ENCODE data around the gene BICDL1. TPM values are rescaled to one million over a fixed set of nuclear protein-coding genes. Genes with fewer than 3 reads are reported as not detected.

Gene BICDL1
- total RNA-seq, 1 experiment from 2014 or later = 18.2 TPM

GRCh38 chr12:120019197-120019596 lies 30.2 kb downstream of the BICDL1 start:
- H2AFZ ChIP-seq (ENCODE audit: low read depth, low read length, poor library complexity, severe bottlenecking) = no peak overlapping the region
- intact Hi-C loops (cut with micrococcal nuclease) = no loop called here
- CTCF ChIA-PET = no interaction called here
- no peaks in the 10 kb centered on the region for H4K20me1 ChIP-seq (ENCODE audit: insufficient read depth)
- ATAC-seq (no peak), DNase-seq (ENCODE audit: low read depth, low spot score) (no peak)
- no peak overlapping the region for H3K4me2 ChIP-seq (ENCODE audit: low read length)
- H3K9ac ChIP-seq (ENCODE audit: low read length) = no peak overlapping the region
- H3K9me2 ChIP-seq (ENCODE audit: insufficient read depth) = no peaks in the 10 kb centered on the region
- BruUV-seq (replicated peaks) = no TSS peak
- H3K4me3 ChIP-seq (replicated peaks in 1 of 2; ENCODE audit: low read depth in 1 of 2, low read length in 2 of 2) = no peak overlapping the region
- H3K27ac ChIP-seq (ENCODE audit: low read depth, low read length) = no peak overlapping the region
- no peaks in the 10 kb centered on the region for H3K36me3 ChIP-seq (ENCODE audit: control insufficient read depth in 1 of 2, insufficient read depth in 2 of 2, low read length in 2 of 2)
- H3K27me3 ChIP-seq (ENCODE audit: insufficient read depth, low read length) = no peaks in the 10 kb centered on the region
- H3K9me3 ChIP-seq (ENCODE audit: control insufficient read depth in 1 of 2, insufficient read depth in 1 of 2, low read depth in 1 of 2, low read length in 2 of 2) = no peaks in the 10 kb centered on the region
- H3K4me1 ChIP-seq (ENCODE audit: control insufficient read depth in 1 of 2, insufficient read depth in 2 of 2, low read length in 2 of 2) = peaks cover 3 to 7% of the 10 kb centered on the region in 2 experiments; a peak in 3 of 4 replicates
- RAD21 ChIA-PET (ENCODE audit: low non-redundant PET in 1 of 2, low total read pairs in 2 of 2, uncharacterized antibody in 2 of 2, unreplicated experiment in 2 of 2) = no interaction called here
- POLR2A ChIA-PET = no interaction called here
- TF ChIP-seq SRF (IDR thresholded peaks at IDR 0.05; ENCODE audit: low read depth) = no peak
- TF ChIP-seq ZBTB33 (IDR thresholded peaks at IDR 0.05; ENCODE audit: extremely low read depth, insufficient replicate concordance, low read length) = no peak
- no peak for TF ChIP-seq EZH2phosphoT487 (IDR thresholded peaks at IDR 0.05; ENCODE audit: borderline replicate concordance)
- TF ChIP-seq POLR2A (IDR thresholded peaks at IDR 0.05; ENCODE audit: borderline replicate concordance, extremely low read depth, insufficient read depth, insufficient read length) = no peak
- TF ChIP-seq JUND (IDR thresholded peaks at IDR 0.05) = no peak
- no peak for TF ChIP-seq TCF7L2 (IDR thresholded peaks at IDR 0.05; ENCODE audit: borderline replicate concordance, extremely low read depth, insufficient read depth, insufficient read length)
- no peak for TF ChIP-seq ELF1 (IDR thresholded peaks at IDR 0.05; ENCODE audit: borderline replicate concordance, low read depth)
- no peak for TF ChIP-seq ZFX (IDR thresholded peaks at IDR 0.05)
- no peak for TF ChIP-seq ZNF274 (IDR thresholded peaks at IDR 0.05; ENCODE audit: low read depth, low read length)
- no peak for TF ChIP-seq SIN3A (IDR thresholded peaks at IDR 0.05; ENCODE audit: low read depth)
- no peak for TF ChIP-seq CBX3 (IDR thresholded peaks at IDR 0.05; ENCODE audit: low read depth)
- TF ChIP-seq CTCF (IDR thresholded peaks at IDR 0.05 in 2 of 3, conservative IDR thresholded peaks at IDR 0.05 in 1 of 3; ENCODE audit: borderline replicate concordance in 1 of 3, insufficient read depth in 1 of 3, low read depth in 2 of 3, low read length in 2 of 3) = no peak
- no peak for TF ChIP-seq REST (IDR thresholded peaks at IDR 0.05; ENCODE audit: low read depth)
- no peak for TF ChIP-seq YY1 (IDR thresholded peaks at IDR 0.05; ENCODE audit: extremely low read depth, insufficient replicate concordance, low read depth, low read length)
- no peak for TF ChIP-seq SP1 (IDR thresholded peaks at IDR 0.05; ENCODE audit: low read depth)
- TF ChIP-seq POLR2AphosphoS5 (IDR thresholded peaks at IDR 0.05; ENCODE audit: low read depth, low read length) = no peak
- no peak for TF ChIP-seq EZH2 (IDR thresholded peaks at IDR 0.05)
- TF ChIP-seq ATF3 (IDR thresholded peaks at IDR 0.05) = no peak
- TF ChIP-seq CEBPB (IDR thresholded peaks at IDR 0.05; ENCODE audit: low read depth) = no peak
- TF ChIP-seq FOSL1 (IDR thresholded peaks at IDR 0.05; ENCODE audit: low read depth) = no peak
- no peaks in the 10 kb centered on the region for H3K79me2 ChIP-seq (ENCODE audit: insufficient read depth, low read length)
